ENCODE results near the gene MYO3A.
A peak's percentile ranks its signal among the peaks of the same experiment; 100 is the strongest.
"Not testable (repeated sequence)": the region's sequence is repeated elsewhere in the genome, so short reads cannot be mapped to it uniquely, and the experiment has no call there.

The MYO3A gene

DNA sequence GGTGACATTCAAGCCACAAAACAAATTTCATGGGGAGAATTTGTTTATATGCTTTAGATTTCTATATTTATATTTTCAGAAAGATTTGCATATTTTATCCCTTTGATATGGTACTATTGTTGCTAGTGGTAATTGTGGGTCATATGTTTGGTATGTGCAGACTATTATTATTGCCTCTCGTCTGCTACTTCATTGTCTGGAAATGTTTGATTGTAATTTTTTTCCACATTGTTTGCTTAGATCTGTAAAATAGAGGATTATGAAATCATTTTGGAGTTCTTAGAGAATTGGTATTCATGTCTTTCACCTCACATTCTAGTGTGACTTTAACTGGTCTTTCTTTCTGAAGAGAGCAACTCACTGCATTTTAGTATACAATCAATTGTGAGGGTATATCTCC is 44.7 kb downstream of the MYO3A start:
- DNase-seq: no peak

GRCh38 chr10:25982107-25982506 is 48.1 kb downstream of the MYO3A start:
- DNase-seq: no peak

GRCh38 chr10:25988583-25988982 is 54.6 kb downstream of the MYO3A start:
- DNase-seq: no peak

DNA sequence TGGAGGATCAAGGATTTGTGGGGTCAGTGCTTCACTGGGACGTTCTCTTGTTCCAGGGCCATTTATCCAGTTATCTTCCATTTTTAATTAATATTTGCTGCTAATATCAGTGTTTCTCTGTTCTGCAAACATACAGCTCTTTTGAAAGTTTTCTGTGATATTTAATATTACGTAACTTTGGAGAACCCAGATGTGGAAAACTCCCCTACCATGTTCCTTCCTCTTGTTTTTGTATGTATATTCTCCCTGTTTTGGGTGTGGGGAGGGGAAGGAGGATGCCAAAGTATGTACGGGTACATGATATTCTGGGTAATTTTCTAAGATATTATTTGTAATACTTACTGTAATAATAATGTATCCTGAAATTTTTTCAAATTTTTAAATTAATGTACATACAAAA is 55.9 kb downstream of the MYO3A start:
- no peak for DNase-seq

GRCh38 chr10:25999295-25999981 is 65.4 kb downstream of the MYO3A start:
- no peak for DNase-seq

GRCh38 chr10:26000971-26001370 is 66.9 kb downstream of the MYO3A start:
- DNase-seq: no peak

DNA sequence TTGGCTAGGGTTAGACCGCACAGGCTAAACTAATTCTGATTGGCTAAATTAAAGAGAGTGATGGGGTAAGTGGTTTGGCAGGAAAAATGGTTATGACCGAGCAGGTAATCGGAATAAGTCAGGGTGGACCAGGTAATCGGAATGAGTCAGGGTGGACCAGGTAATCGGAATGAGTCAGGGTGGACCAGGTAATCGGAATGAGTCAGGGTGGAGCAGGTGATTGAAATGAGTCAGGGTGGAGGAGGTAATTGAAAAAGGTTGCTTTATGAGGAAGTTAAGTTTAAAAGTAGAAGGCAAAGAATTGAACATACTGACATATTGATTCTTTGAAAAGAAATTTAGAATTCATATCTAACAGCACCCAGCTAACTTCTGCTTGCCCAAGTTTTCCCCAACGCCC is 68.4 kb downstream of the MYO3A start:
- not testable (repeated sequence) for DNase-seq

DNA sequence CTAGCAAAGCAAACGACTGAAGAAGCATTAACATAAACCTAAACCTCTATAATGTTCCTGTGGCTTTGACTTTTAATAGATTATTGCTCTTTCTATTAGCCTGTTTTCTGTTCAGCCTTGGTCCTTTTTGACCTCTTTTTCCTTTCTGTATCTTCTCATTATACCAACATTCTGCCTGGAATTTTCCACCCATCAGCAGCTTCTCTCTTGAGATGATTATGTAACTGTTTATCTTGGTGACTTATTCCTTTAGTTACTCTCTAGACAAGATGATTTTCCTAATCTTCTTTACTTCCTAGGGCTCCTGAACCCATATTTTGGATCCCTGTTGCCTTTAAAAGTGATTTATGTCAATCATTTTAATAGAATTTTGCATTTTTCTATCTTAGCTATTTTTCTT is 81.1 kb downstream of the MYO3A start:
- no peak for DNase-seq

- no peak for DNase-seq
Observed at GRCh38 chr10:26022831-26023230, 88.8 kb downstream of the MYO3A start.

DNA sequence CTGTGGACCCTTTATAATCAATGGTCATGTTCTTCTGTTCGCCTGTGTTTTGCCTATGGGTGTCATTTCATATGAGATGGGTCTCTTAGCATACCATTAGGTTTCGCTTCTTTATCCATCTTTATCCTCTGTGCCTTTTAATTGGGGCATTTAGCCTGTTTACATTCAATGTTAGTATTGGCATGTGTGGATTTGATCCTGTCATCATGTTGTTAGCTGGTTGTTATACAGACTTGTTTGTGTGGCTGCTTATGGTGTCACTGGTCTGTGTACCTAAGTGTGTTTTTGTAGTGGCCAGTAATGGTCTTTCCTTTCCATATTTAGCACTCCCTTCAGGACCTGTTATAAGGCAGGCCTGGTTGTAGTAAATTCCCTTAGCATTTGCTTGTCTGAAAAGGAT is 90.3 kb downstream of the MYO3A start:
- no peak for DNase-seq

GRCh38 chr10:26025523-26025922 is 91.5 kb downstream of the MYO3A start:
- DNase-seq: no peak

DNA sequence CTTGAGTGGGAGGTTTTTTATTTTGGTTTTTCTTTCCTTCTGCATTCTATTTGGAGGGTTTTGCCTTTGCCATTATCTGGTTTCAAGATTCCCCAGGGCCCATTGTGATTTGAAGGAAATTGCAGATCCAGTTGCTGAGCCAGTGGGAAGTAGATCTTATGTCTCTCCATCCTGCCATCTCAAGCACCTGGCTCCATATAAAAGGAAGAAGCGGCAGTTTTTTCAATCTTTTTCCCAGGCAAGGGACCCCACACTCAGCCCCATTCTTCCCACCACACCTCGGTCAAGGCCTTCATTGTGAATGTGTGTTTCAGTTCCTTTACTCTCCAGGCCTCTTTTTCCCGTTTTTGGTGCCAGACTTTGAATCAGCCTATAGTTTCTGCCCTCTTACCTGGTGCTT is 95.8 kb downstream of the MYO3A start:
- no peak for DNase-seq

- no peak for DNase-seq
Observed at GRCh38 chr10:26031300-26031699, 97.3 kb downstream of the MYO3A start.

DNA sequence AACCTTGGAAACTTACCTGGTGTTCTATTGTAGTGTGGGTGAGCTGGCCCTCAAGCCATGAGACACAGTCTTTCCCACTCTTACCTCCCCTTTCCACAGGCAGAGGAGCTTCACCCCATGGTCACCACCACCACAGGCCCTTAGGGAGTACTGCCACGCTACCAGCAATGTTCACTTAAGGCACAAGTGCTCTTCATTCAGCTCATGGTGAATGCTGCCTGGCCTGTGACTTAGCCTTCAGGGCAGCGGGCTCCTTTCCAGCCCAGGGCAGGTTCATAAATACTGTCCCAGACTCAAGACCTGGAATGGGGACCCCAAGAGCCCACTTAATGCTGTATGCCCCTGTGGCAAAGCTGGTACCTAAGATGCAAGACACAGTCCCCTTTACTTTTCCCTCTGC is 109.4 kb downstream of the MYO3A start:
- DNase-seq: no peak

DNA sequence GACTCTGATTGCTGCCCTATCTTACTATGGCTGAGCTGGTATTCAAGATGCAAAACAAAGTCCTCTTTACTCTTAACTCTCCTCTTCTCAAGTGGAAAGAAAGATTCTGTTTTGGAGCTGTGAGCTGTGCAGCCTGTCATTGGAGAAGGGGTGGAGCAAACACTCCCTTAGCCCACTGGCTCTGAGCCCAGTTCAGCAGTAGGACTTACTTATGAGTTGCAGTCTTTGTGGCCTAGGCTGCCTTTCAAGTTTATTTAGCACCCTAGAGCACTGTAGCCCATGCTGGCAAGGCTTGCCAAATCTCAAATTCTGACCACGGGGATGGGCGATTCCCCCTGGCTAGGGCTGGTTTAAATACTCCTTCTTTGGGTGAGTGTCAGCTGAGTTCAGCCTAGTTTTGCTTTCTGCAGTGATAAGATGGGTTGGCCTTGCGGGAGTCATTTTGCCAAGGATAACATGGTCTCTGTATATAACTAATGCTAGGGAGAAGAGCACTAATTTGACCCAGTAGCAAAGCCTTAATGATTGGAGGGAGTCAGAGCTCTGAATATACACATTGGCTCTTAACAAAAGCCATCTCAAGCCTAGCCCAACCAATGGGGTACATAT is 110.2 kb downstream of the MYO3A start:
- peak; percentile 60 for DNase-seq

- no peak for DNase-seq
Observed at GRCh38 chr10:26046073-26046700, 112.2 kb downstream of the MYO3A start.

DNA sequence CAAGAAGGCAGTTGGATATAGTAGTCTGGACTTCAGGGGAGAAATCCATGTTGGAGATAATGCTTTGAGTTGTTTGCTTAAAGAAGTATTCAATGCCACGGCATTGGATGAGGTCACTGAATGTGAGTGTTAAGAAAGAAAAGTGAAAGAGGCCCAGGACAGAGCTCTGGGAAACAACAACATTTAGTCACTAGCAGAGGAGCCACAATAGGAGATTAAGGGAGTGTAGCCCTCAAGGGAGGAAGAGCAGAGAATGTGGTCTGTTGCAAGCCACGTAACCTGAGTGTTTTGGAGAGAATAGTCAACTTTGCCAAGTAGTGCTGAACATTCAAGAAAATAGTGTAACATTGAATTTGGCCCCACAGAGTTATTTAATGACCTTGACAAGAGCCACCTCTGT is 114.7 kb downstream of the MYO3A start:
- no peak for DNase-seq

- DNase-seq: no peak
Observed at GRCh38 chr10:26052326-26052725, 118.3 kb downstream of the MYO3A start.

- DNase-seq: no peak
Observed at GRCh38 chr10:26057466-26057865, 123.4 kb downstream of the MYO3A start.

GRCh38 chr10:26064106-26064505 is 130.1 kb downstream of the MYO3A start:
- no peak for DNase-seq

- DNase-seq: no peak
Observed at GRCh38 chr10:26067680-26068079, 133.7 kb downstream of the MYO3A start.

DNA sequence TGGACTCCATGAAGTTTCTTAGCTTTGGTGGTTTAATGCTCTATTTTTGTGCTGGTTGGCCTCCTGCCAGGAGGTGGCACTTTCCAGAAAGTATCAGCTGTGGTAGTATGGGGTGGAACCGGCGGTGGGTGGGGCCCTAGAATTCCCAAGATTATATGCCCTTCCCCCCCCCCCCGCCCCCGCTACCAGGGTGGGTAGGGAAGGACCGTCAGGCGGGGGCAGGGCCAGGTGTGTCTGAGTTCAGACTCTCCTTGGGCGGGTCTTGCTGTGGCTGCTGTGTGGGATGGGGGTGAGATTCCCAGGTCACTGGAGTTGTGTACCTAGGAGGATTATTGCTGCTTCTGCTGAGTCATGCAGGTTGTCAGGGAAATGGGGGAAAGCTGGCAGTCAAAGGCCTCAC is 146.9 kb downstream of the MYO3A start:
- DNase-seq: not testable (repeated sequence)

- no peak for DNase-seq
Observed at GRCh38 chr10:26081459-26081858, 147.4 kb downstream of the MYO3A start.

DNA sequence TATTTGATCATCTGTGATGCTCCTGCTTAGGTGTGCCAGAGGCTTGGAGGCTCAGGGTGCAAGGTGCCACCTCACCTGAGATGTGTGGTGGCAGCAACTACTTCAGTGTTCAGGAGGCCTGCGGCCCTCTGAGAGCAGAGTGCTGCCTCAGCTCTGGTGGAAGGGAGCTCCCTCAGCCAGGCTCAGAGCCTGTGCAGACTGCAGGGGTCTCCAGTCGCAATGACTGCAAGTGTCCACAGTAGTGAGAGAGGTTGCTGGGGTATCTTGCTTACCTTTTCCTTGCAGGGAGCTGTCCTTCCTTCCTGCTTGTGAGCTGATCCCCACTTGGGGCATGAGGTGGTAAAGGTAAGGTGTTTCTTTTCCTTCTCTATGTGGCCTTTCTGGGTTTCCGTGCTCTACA is 151.5 kb downstream of the MYO3A start:
- DNase-seq: no peak

GRCh38 chr10:26087666-26088065 is 153.6 kb downstream of the MYO3A start:
- no peak for DNase-seq

Measured in right forelimb (tissue), 1 donor.